ENCODE data around the gene KHDRBS1.

Gene KHDRBS1

GRCh38 chr1:32013386-32014198, at the start of gene KHDRBS1:
KHDRBS1 (plus strand) TSS chr1:32013868; CDS start chr1:32013996, 128 bp downstream.
- Histone ChIP-seq H3K36me3 (ENCODE audit: control insufficient read depth, insufficient read depth, low read length) (peaks cover 23% of the 10 kb centered on the region), H3K27me3 (ENCODE audit: control insufficient read depth, insufficient read depth, low read length) (peaks cover 22% of the 10 kb centered on the region), H3K4me3 (ENCODE audit: low read depth, low read length) (peak within 1 kb of the TSS; percentile 98), H3K27ac (ENCODE audit: low read depth, low read length) (peak within 1 kb of the TSS; percentile 98), H3K9ac (ENCODE audit: low read length) (peak within 1 kb of the TSS; percentile 100), H3K4me1 (ENCODE audit: control insufficient read depth, insufficient read depth, low read length) (peaks cover 13% of the 10 kb centered on the region), H3K9me3 (ENCODE audit: control insufficient read depth, insufficient read depth, low read depth, low read length) (no peaks in the 10 kb centered on the region)

GRCh38 chr1:31970873-31971272, 42.8 kb upstream of the KHDRBS1 start:
- no peaks in the 10 kb centered on the region for H3K36me3 ChIP-seq (ENCODE audit: control insufficient read depth, insufficient read depth, low read length)
- H3K9me3 ChIP-seq (ENCODE audit: control insufficient read depth, insufficient read depth, low read depth, low read length): no peaks in the 10 kb centered on the region
- H3K4me3 ChIP-seq (ENCODE audit: low read depth, low read length): no peak overlapping the region
- no peak overlapping the region for H3K27ac ChIP-seq (ENCODE audit: low read depth, low read length)
- H3K4me1 ChIP-seq (ENCODE audit: control insufficient read depth, insufficient read depth, low read length): no peaks in the 10 kb centered on the region
- H3K27me3 ChIP-seq (ENCODE audit: control insufficient read depth, insufficient read depth, low read length): no peaks in the 10 kb centered on the region; the same call in 1 of the 2 replicates
- no peak overlapping the region for H3K9ac ChIP-seq (ENCODE audit: low read length)

- no peak overlapping the region for H3K27ac ChIP-seq (ENCODE audit: low read depth, low read length)
- no peaks in the 10 kb centered on the region for H3K36me3 ChIP-seq (ENCODE audit: control insufficient read depth, insufficient read depth, low read length)
- peaks cover 3% of the 10 kb centered on the region; the same call in 1 of the 2 replicates for H3K4me1 ChIP-seq (ENCODE audit: control insufficient read depth, insufficient read depth, low read length)
- no peaks in the 10 kb centered on the region; the same call in 1 of the 2 replicates for H3K27me3 ChIP-seq (ENCODE audit: control insufficient read depth, insufficient read depth, low read length)
- no peak overlapping the region for H3K9ac ChIP-seq (ENCODE audit: low read length)
- no peaks in the 10 kb centered on the region for H3K9me3 ChIP-seq (ENCODE audit: control insufficient read depth, insufficient read depth, low read depth, low read length)
- H3K4me3 ChIP-seq (ENCODE audit: low read depth, low read length): no peak overlapping the region
Observed at GRCh38 chr1:31976401-31976800, 37.3 kb upstream of the KHDRBS1 start.

GRCh38 chr1:31977385-31978131, 36.1 kb upstream of the KHDRBS1 start:
- Histone ChIP-seq H3K9ac (ENCODE audit: low read length) (no peak overlapping the region), H3K4me3 (ENCODE audit: low read depth, low read length) (no peak overlapping the region), H3K9me3 (ENCODE audit: control insufficient read depth, insufficient read depth, low read depth, low read length) (no peaks in the 10 kb centered on the region), H3K27me3 (ENCODE audit: control insufficient read depth, insufficient read depth, low read length) (no peaks in the 10 kb centered on the region; the same call in 1 of the 2 replicates), H3K27ac (ENCODE audit: low read depth, low read length) (no peak overlapping the region), H3K36me3 (ENCODE audit: control insufficient read depth, insufficient read depth, low read length) (no peaks in the 10 kb centered on the region), H3K4me1 (ENCODE audit: control insufficient read depth, insufficient read depth, low read length) (peaks cover 9% of the 10 kb centered on the region; the same call in 1 of the 2 replicates)

GRCh38 chr1:31978843-31979400, 34.7 kb upstream of the KHDRBS1 start:
- Histone ChIP-seq H3K27me3 (ENCODE audit: control insufficient read depth, insufficient read depth, low read length) (no peaks in the 10 kb centered on the region), H3K36me3 (ENCODE audit: control insufficient read depth, insufficient read depth, low read length) (no peaks in the 10 kb centered on the region), H3K4me3 (ENCODE audit: low read depth, low read length) (no peak overlapping the region), H3K9me3 (ENCODE audit: control insufficient read depth, insufficient read depth, low read depth, low read length) (no peaks in the 10 kb centered on the region), H3K9ac (ENCODE audit: low read length) (no peak overlapping the region), H3K27ac (ENCODE audit: low read depth, low read length) (no peak overlapping the region), H3K4me1 (ENCODE audit: control insufficient read depth, insufficient read depth, low read length) (peaks cover 9% of the 10 kb centered on the region; the same call in 1 of the 2 replicates)

GRCh38 chr1:31980835-31981455, 32.7 kb upstream of the KHDRBS1 start:
- H3K36me3 ChIP-seq (ENCODE audit: control insufficient read depth, insufficient read depth, low read length): no peaks in the 10 kb centered on the region
- peaks cover 14% of the 10 kb centered on the region; the same call in 1 of the 2 replicates for H3K4me1 ChIP-seq (ENCODE audit: control insufficient read depth, insufficient read depth, low read length)
- H3K9me3 ChIP-seq (ENCODE audit: control insufficient read depth, insufficient read depth, low read depth, low read length): no peaks in the 10 kb centered on the region
- H3K27me3 ChIP-seq (ENCODE audit: control insufficient read depth, insufficient read depth, low read length): no peaks in the 10 kb centered on the region
- no peak overlapping the region for H3K4me3 ChIP-seq (ENCODE audit: low read depth, low read length)
- H3K9ac ChIP-seq (ENCODE audit: low read length): no peak overlapping the region
- no peak overlapping the region for H3K27ac ChIP-seq (ENCODE audit: low read depth, low read length)

GRCh38 chr1:31981456-31981839, 32.2 kb upstream of the KHDRBS1 start:
- no peak overlapping the region for H3K9ac ChIP-seq (ENCODE audit: low read length)
- H3K36me3 ChIP-seq (ENCODE audit: control insufficient read depth, insufficient read depth, low read length): no peaks in the 10 kb centered on the region
- H3K4me1 ChIP-seq (ENCODE audit: control insufficient read depth, insufficient read depth, low read length): peaks cover 14% of the 10 kb centered on the region; the same call in 1 of the 2 replicates
- no peak overlapping the region for H3K4me3 ChIP-seq (ENCODE audit: low read depth, low read length)
- no peaks in the 10 kb centered on the region for H3K27me3 ChIP-seq (ENCODE audit: control insufficient read depth, insufficient read depth, low read length)
- H3K27ac ChIP-seq (ENCODE audit: low read depth, low read length): no peak overlapping the region
- no peaks in the 10 kb centered on the region for H3K9me3 ChIP-seq (ENCODE audit: control insufficient read depth, insufficient read depth, low read depth, low read length)

GRCh38 chr1:31981972-31982371, 31.7 kb upstream of the KHDRBS1 start:
- H3K4me3 ChIP-seq (ENCODE audit: low read depth, low read length): no peak overlapping the region
- H3K9ac ChIP-seq (ENCODE audit: low read length): no peak overlapping the region

GRCh38 chr1:31984419-31985347, 29.0 kb upstream of the KHDRBS1 start:
- no peak overlapping the region for H3K27ac ChIP-seq (ENCODE audit: low read depth, low read length)
- no peaks in the 10 kb centered on the region for H3K36me3 ChIP-seq (ENCODE audit: control insufficient read depth, insufficient read depth, low read length)
- H3K9me3 ChIP-seq (ENCODE audit: control insufficient read depth, insufficient read depth, low read depth, low read length): no peaks in the 10 kb centered on the region
- peaks cover 25% of the 10 kb centered on the region for H3K4me1 ChIP-seq (ENCODE audit: control insufficient read depth, insufficient read depth, low read length)
- no peaks in the 10 kb centered on the region for H3K27me3 ChIP-seq (ENCODE audit: control insufficient read depth, insufficient read depth, low read length)
- no peak overlapping the region for H3K4me3 ChIP-seq (ENCODE audit: low read depth, low read length)
- H3K9ac ChIP-seq (ENCODE audit: low read length): no peak overlapping the region

More at GRCh38 chr1:31981972-31982371, 31.7 kb upstream of the KHDRBS1 start:
- no peaks in the 10 kb centered on the region for H3K36me3 ChIP-seq (ENCODE audit: control insufficient read depth, insufficient read depth, low read length)
- no peaks in the 10 kb centered on the region for H3K9me3 ChIP-seq (ENCODE audit: control insufficient read depth, insufficient read depth, low read depth, low read length)
- no peak overlapping the region for H3K27ac ChIP-seq (ENCODE audit: low read depth, low read length)
- no peaks in the 10 kb centered on the region for H3K27me3 ChIP-seq (ENCODE audit: control insufficient read depth, insufficient read depth, low read length)
- H3K4me1 ChIP-seq (ENCODE audit: control insufficient read depth, insufficient read depth, low read length): peaks cover 19% of the 10 kb centered on the region; the same call in 1 of the 2 replicates

GRCh38 chr1:31985430-31985829, 28.2 kb upstream of the KHDRBS1 start:
- no peak overlapping the region for H3K9ac ChIP-seq (ENCODE audit: low read length)
- no peaks in the 10 kb centered on the region for H3K27me3 ChIP-seq (ENCODE audit: control insufficient read depth, insufficient read depth, low read length)
- H3K27ac ChIP-seq (ENCODE audit: low read depth, low read length): no peak overlapping the region
- no peaks in the 10 kb centered on the region for H3K36me3 ChIP-seq (ENCODE audit: control insufficient read depth, insufficient read depth, low read length)
- H3K4me3 ChIP-seq (ENCODE audit: low read depth, low read length): no peak overlapping the region
- H3K9me3 ChIP-seq (ENCODE audit: control insufficient read depth, insufficient read depth, low read depth, low read length): no peaks in the 10 kb centered on the region
- H3K4me1 ChIP-seq (ENCODE audit: control insufficient read depth, insufficient read depth, low read length): peaks cover 25% of the 10 kb centered on the region
